Bronchial smooth muscle cell (primary cell): Measurements from ENCODE around the gene FN1. TPM values are rescaled to one million over a fixed set of nuclear protein-coding genes. Genes with fewer than 3 reads are reported as not detected.

Experiments used
- total RNA-seq: library from RNA; depleted of rRNA; stranded (reverse); fragments of >200 nt; gene quantifications from 2 replicates; pipeline ENCODE4 v1.2.1, GENCODE V29; 2014

Gene FN1
- 2,780 and 3,784 TPM in 2 replicates for total RNA-seq

GRCh38 chr2:215435870-215436704 is at the start of gene FN1:
Gene FN1 (minus strand): TSS chr2:215436068. CDS start chr2:215435802, 266 bp downstream.

GRCh38 chr2:215311625-215312396 is 124.1 kb downstream of the FN1 start, which contains the start of gene ATIC:
Gene ATIC (plus strand): TSS chr2:215312059. CDS start chr2:215312143, 84 bp downstream.

Other genes with a start within 250 kb of the FN1 start
- gene ATIC, start 124.0 kb downstream of the FN1 start, total RNA-seq, result 17.2 and 31.8 TPM in 2 replicates